GM19372 (cell line): ENCODE results near the gene CFL1.

ENCODE experiments used
- ATAC-seq: cut with Tn5 transposase; IDR thresholded peaks from one replicate; pipeline ENCODE4 v1.9.1; 2021; ENCODE audit warnings: mild to moderate bottlenecking, low read depth, moderate library complexity; ENCODE audit not compliant: unreplicated experiment

Gene CFL1

GRCh38 chr11:65809496-65809895 is 48.5 kb downstream of the CFL1 start:
- ATAC-seq, result no peak

- ATAC-seq, result no peak
Observed at GRCh38 chr11:65808744-65809341, 49.1 kb downstream of the CFL1 start.

DNA sequence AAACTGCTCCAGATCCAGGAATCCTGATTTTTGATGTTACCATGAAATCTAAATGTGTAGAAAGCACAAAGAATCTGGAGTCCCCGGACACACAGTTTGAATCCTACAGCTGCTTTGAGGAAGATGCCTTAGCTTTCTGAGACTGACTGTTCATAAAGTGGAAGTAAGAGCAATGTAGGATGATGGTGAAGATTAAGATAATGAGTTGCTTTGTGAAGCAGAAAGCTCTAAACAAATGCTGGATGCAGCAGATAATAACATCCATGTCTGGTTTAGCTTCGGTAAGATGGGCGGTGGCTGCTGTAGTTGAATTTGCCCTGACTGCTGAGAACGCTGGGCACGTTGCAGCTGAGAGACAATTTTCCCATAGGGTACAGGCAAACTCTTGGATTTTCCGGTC is 51.0 kb downstream of the CFL1 start:
- no peak for ATAC-seq
